K562 (cell line): Measurements from ENCODE around the gene SERPINB2. TPM values are rescaled to one million over a fixed set of nuclear protein-coding genes. Genes with fewer than 3 reads are reported as not detected.

ENCODE experiments used
- ATAC-seq: fragments of 200-7000 bp; cut with Tn5 transposase; 3 replicates; pipeline ENCODE4 v1.9.1; 2020; ENCODE audit warnings: moderate library complexity
- BruUV-seq: library from RNA; stranded (reverse); fragments of 400-500 nt; replicated peaks from 2 replicates; lab custom pipeline; 2021; lab: Mats Ljungman, UMichigan
- CTCF ChIA-PET: fragments of 300-600 bp; formaldehyde crosslinking; extraction: SDS; loops from one replicate; lab custom pipeline; 2021; ENCODE audit warnings: low intra/inter-chr PET ratio; lab: Yijun Ruan, JAX
- POLR2A ChIA-PET: fragments of 300-600, 350-650 bp; sonication (Branson Sonifier 250); formaldehyde crosslinking; extraction: SDS; loops from one replicate; lab custom pipeline; 2021; ENCODE audit warnings: antibody characterized with exemption, inconsistent platforms; lab: Yijun Ruan, JAX
- DNase-seq, 4 experiments: peaks; one replicate each; pipeline versions ENCODE4 v3.0.0 to v3.0.0-alpha.2; 2011 to 2018; ENCODE audit warnings: low spot score in 3 of 4, mixed read lengths in 3 of 4; ENCODE audit errors: extremely low read depth in 1 of 4
- FAIRE-seq: peaks from 2 replicates; lab custom pipeline; 2011; peaks lifted over from hg19 to GRCh38; lab: Jason Lieb, UNC
- H2AFZ ChIP-seq: 2 replicates; pipeline ENCODE4 v1.6.0; 2011; ENCODE audit warnings: low read depth, low read length, control low read depth, inconsistent platforms
- H3K27ac ChIP-seq: fragments of 200-600 bp; 3 replicates; pipeline ENCODE4 v1.8.0; 2011; ENCODE audit warnings: low read depth, mild to moderate bottlenecking, control low read depth, inconsistent platforms, low read length, moderate library complexity, mixed read lengths; ENCODE audit errors: extremely low read depth
- H3K27me3 ChIP-seq, 2 experiments: fragments of 300-600 bp in 1 of 2; 2 replicates in 1 of 2; 3 replicates in 1 of 2; pipeline versions ENCODE4 v1.6.0 to v1.8.0; 2011; ENCODE audit warnings: inconsistent platforms in 2 of 2, low read length in 2 of 2, mild to moderate bottlenecking in 1 of 2, mixed read lengths in 1 of 2, moderate library complexity in 1 of 2; ENCODE audit not compliant: control insufficient read depth in 2 of 2, insufficient read depth in 2 of 2
- H3K36me3 ChIP-seq: fragments of 300-600 bp; 3 replicates; pipeline ENCODE4 v1.8.0; 2011; ENCODE audit warnings: mild to moderate bottlenecking, low read length, inconsistent platforms; ENCODE audit not compliant: control insufficient read depth, insufficient read depth
- H3K4me1 ChIP-seq, 2 experiments: fragments of 200-600 bp in 1 of 2; replicated peaks in 1 of 2; 2 replicates in 1 of 2; 3 replicates in 1 of 2; pipeline versions ENCODE4 v1.5.1 to v1.8.0; 2011; ENCODE audit warnings: inconsistent platforms in 2 of 2, low read length in 2 of 2, mild to moderate bottlenecking in 1 of 2, mixed read lengths in 1 of 2, moderate library complexity in 1 of 2; ENCODE audit not compliant: control insufficient read depth in 2 of 2, insufficient read depth in 2 of 2
- H3K4me2 ChIP-seq: 2 replicates; pipeline ENCODE4 v1.6.1; 2011; ENCODE audit warnings: low read length, control low read depth, inconsistent platforms, mixed read lengths; ENCODE audit not compliant: insufficient read depth
- H3K4me3 ChIP-seq: fragments of 200-600 bp; sonication (generic), shearing (Covaris generic); 2 replicates; pipeline ENCODE4 v1.5.1; 2016; ENCODE audit warnings: control low read depth, inconsistent platforms
- H3K79me2 ChIP-seq: fragments of 200-600 bp; 3 replicates; pipeline ENCODE4 v1.8.0; 2011; ENCODE audit warnings: low read length, inconsistent platforms; ENCODE audit not compliant: control insufficient read depth, insufficient read depth
- H3K9ac ChIP-seq, 2 experiments: 2 replicates each; pipeline versions ENCODE4 v1.6.0 to v1.6.1; 2011; ENCODE audit warnings: low read depth in 2 of 2, low read length in 2 of 2, control low read depth in 1 of 2, inconsistent platforms in 1 of 2, mild to moderate bottlenecking in 1 of 2, mixed read lengths in 1 of 2; ENCODE audit not compliant: insufficient read depth in 1 of 2
- H3K9me1 ChIP-seq: one replicate; pipeline ENCODE4 v1.6.0; 2011; ENCODE audit warnings: inconsistent platforms, mild to moderate bottlenecking, low read length, moderate library complexity; ENCODE audit not compliant: control insufficient read depth, insufficient read depth
- H3K9me3 ChIP-seq: replicated peaks from 2 replicates; pipeline ENCODE4 v1.5.1; 2011; ENCODE audit warnings: low read depth, low read length, inconsistent platforms; ENCODE audit not compliant: control insufficient read depth, insufficient read depth
- H4K20me1 ChIP-seq: replicated peaks from 2 replicates; pipeline ENCODE4 v1.6.1; 2011; ENCODE audit warnings: low read length, inconsistent platforms, mixed read lengths; ENCODE audit not compliant: control insufficient read depth, insufficient read depth
- CAMTA2 ChIP-seq: fragments of 250-450 bp; sonication (Bioruptor Pico); conservative IDR thresholded peaks from 2 replicates; pipeline ENCODE4 v1.5.1; 2022
- CCAR2 ChIP-seq: fragments of 200-400 bp; formaldehyde crosslinking; IDR thresholded peaks from 2 replicates; pipeline ENCODE4 v1.6.1; 2017; ENCODE audit warnings: mild to moderate bottlenecking, low read depth, low read length
- GTF2A2 ChIP-seq: IDR thresholded peaks from 2 replicates; pipeline ENCODE4 v1.6.1; 2016; ENCODE audit warnings: mild to moderate bottlenecking, missing genetic modification characterization, missing compliant biosample characterization
- JUND ChIP-seq, 2 experiments: IDR thresholded peaks; 2 replicates in 1 of 2; 3 replicates in 1 of 2; pipeline ENCODE4 v1.6.1; 2011; ENCODE audit warnings: borderline replicate concordance in 2 of 2, low read depth in 2 of 2, low read length in 2 of 2, improper control_type of control experiment in 1 of 2, missing biosample characterization in 1 of 2, missing genetic modification characterization in 1 of 2, missing genetic modification reagents in 1 of 2
- NCOA1 ChIP-seq: fragments of 450-650 bp; IDR thresholded peaks from 2 replicates; pipeline ENCODE4 v1.6.1; 2016; ENCODE audit warnings: low read depth
- RHOXF2B ChIP-seq: fragments of 250-450 bp; sonication (Bioruptor Pico); conservative IDR thresholded peaks from 2 replicates; pipeline ENCODE4 v1.5.1; 2021
- ZNF778 ChIP-seq: fragments of 450-650 bp; formaldehyde crosslinking; IDR thresholded peaks from 2 replicates; pipeline ENCODE4 v1.4.0; 2020; ENCODE audit warnings: mild to moderate bottlenecking, moderate library complexity
- WGBS: fragments of 100-300 bp; shearing (Covaris generic); methylation state at CpG from one replicate; pipeline ENCODE4 v1.1.6; 2016; ENCODE audit warnings: low coverage, mixed read lengths; ENCODE audit not compliant: insufficient coverage; ENCODE audit errors: missing lambda C conversion rate; 5-methylcytosine and 5-hydroxymethylcytosine counted together
- in situ Hi-C: fragments of 300-500 bp; cut with MboI; formaldehyde crosslinking; loops from 4 replicates; pipeline ENCODE4 v1.15.0; 2018; ENCODE audit warnings: inconsistent platforms, mixed read lengths
- intact Hi-C: fragments of 100-400 bp; cut with micrococcal nuclease; formaldehyde crosslinking; loops from 2 replicates; pipeline ENCODE4 v1.14.2; 2022
- polyA plus RNA-seq, 8 experiments: library from polyadenylated mRNA; depleted of rRNA in 4 of 8; stranded (reverse) in 5 of 8; unstranded in 3 of 8; fragments of >200 nt; fragmentation: Nextera tagmentation in 2 of 8; fragmentation: Illumina TruSeq in 1 of 8; extraction: Ambion mirVana in 2 of 8; extraction: Trizol in 1 of 8; gene quantifications; 2 replicates each; pipeline versions ENCODE4 v1.2.1 to v1.2.3, GENCODE V29; 2011 to 2014; ENCODE audit warnings: inconsistent platforms in 1 of 8, missing spikeins in 1 of 8
- total RNA-seq, 7 experiments: library from RNA; depleted of rRNA in 6 of 7; stranded (reverse); fragments of >200 nt in 6 of 7; fragmentation: Illumina TruSeq in 2 of 7; extraction: Trizol in 2 of 7; gene quantifications; 2 replicates each; pipeline versions ENCODE4 v1.2.1 to v1.2.3, GENCODE V29; 2011 to 2021; ENCODE audit warnings: low replicate concordance in 1 of 7
- TF ChIP-seq, protein P1 (sequence below): sonication (generic); formaldehyde crosslinking; IDR thresholded peaks from 2 replicates; pipeline ENCODE4 v1.8.0; 2022; ENCODE audit warnings: mild to moderate bottlenecking, missing genetic modification reagents
- TF ChIP-seq, protein P2 (sequence below): fragments of 250-450 bp; sonication (Bioruptor Pico); IDR thresholded peaks from 2 replicates; pipeline ENCODE4 v1.4.0; 2020

Gene SERPINB2
- total and polyA plus RNA-seq, 9 of the 15 experiments (the other 6 are each of a cell fraction or from before 2014, with no cell fraction given) = 0.03 to 0.13 (median 0.09) TPM; not detected in 5

DNA sequence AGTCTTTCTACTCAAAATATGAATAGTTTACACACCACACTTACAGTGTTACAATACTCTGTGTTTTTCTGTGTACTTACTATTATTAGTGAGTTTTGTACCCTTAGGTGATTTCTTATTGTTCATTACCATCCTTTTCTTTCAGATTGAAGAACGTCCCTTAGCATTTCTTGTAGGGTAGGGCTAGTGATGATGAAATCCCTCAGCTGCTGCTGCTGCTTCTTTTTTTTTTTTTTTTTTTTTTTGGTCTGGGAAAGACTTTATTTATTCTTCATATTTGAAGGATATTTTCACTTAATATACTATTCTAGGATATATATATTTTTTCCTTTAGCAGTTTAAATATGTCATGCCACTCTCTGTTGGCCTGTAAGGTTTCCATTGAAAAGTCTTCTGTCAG, 29.0 kb upstream of the SERPINB2 start (continued):
- TF ChIP-seq JUND (IDR thresholded peaks at IDR 0.05; ENCODE audit: borderline replicate concordance, low read depth, low read length) (no peak), JUND (tag; IDR thresholded peaks at IDR 0.05; ENCODE audit: borderline replicate concordance, low read depth, low read length) (no peak)
- TF ChIP-seq, all 486 proteins: peak for 0

DNA sequence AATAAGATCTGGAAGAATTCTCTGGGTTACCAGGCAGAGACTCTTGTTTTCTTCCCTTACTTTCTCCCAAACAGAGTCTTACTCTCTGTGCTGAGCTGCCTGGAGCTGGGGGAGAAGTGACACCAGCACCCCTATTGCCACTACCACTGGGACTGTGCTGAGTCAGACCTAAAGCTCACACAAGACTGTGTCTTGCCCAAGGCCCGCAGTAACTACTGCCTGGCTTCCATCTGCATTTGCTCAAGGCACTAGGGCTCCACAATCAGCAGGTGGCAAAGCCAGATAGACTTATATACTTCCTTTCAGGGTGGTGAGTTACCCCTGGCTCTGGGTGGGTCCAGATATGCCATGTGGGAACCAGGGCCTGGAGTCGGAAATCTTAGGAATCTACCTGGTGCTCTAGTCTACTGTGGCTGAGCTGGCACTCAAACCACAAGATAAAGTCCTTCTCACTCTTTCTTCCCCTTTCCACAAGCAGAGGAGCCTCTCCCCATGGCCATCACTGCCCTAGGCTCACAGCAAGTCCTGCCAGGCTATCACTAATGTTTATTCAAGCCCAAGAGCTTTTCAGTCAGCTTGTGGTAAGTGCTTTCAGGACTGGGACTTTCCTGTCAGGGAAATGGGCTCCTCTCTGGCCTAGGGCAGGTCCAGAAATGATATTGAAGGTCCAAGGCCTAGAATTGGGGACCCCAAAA, 27.6 kb upstream of the SERPINB2 start:
- H4K20me1 ChIP-seq = no peaks in the 10 kb centered on the region
- H3K27me3 ChIP-seq = no peaks in the 10 kb centered on the region
- ATAC-seq (no peak), DNase-seq (no peak), FAIRE-seq (no peak)
- no peaks in the 10 kb centered on the region for H3K9me3 ChIP-seq
- no peak overlapping the region for H3K9ac ChIP-seq
- no peaks in the 10 kb centered on the region for H3K79me2 ChIP-seq
- H3K4me1 ChIP-seq = no peaks in the 10 kb centered on the region
- H3K4me3 ChIP-seq = no peak overlapping the region
- 0% methylated on average over 2 of the region's 2 CpGs for WGBS
- BruUV-seq = no TSS peak
- ChIA-PET CTCF (no interaction called here), POLR2A (no interaction called here)
- no peak overlapping the region for H2AFZ ChIP-seq
- in situ Hi-C loops (no loop called here), intact Hi-C loops (no loop called here)
- no peak overlapping the region for H3K4me2 ChIP-seq
- H3K36me3 ChIP-seq = no peaks in the 10 kb centered on the region
- no peaks in the 10 kb centered on the region for H3K9me1 ChIP-seq
- H3K27ac ChIP-seq = no peak overlapping the region
- no peak for TF ChIP-seq CAMTA2
- TF ChIP-seq NCOA1 = no peak
- no peak for TF ChIP-seq RHOXF2B (CRISPR knock-in tag)
- TF ChIP-seq, protein P1, sequence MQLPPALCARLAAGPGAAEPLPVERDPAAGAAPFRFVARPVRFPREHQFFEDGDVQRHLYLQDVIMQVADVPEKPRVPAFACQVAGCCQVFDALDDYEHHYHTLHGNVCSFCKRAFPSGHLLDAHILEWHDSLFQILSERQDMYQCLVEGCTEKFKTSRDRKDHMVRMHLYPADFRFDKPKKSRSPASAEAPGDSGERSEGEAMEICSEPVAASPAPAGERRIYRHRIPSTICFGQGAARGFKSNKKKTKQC = no peak
- TF ChIP-seq CCAR2 = no peak
- TF ChIP-seq, protein P2, sequence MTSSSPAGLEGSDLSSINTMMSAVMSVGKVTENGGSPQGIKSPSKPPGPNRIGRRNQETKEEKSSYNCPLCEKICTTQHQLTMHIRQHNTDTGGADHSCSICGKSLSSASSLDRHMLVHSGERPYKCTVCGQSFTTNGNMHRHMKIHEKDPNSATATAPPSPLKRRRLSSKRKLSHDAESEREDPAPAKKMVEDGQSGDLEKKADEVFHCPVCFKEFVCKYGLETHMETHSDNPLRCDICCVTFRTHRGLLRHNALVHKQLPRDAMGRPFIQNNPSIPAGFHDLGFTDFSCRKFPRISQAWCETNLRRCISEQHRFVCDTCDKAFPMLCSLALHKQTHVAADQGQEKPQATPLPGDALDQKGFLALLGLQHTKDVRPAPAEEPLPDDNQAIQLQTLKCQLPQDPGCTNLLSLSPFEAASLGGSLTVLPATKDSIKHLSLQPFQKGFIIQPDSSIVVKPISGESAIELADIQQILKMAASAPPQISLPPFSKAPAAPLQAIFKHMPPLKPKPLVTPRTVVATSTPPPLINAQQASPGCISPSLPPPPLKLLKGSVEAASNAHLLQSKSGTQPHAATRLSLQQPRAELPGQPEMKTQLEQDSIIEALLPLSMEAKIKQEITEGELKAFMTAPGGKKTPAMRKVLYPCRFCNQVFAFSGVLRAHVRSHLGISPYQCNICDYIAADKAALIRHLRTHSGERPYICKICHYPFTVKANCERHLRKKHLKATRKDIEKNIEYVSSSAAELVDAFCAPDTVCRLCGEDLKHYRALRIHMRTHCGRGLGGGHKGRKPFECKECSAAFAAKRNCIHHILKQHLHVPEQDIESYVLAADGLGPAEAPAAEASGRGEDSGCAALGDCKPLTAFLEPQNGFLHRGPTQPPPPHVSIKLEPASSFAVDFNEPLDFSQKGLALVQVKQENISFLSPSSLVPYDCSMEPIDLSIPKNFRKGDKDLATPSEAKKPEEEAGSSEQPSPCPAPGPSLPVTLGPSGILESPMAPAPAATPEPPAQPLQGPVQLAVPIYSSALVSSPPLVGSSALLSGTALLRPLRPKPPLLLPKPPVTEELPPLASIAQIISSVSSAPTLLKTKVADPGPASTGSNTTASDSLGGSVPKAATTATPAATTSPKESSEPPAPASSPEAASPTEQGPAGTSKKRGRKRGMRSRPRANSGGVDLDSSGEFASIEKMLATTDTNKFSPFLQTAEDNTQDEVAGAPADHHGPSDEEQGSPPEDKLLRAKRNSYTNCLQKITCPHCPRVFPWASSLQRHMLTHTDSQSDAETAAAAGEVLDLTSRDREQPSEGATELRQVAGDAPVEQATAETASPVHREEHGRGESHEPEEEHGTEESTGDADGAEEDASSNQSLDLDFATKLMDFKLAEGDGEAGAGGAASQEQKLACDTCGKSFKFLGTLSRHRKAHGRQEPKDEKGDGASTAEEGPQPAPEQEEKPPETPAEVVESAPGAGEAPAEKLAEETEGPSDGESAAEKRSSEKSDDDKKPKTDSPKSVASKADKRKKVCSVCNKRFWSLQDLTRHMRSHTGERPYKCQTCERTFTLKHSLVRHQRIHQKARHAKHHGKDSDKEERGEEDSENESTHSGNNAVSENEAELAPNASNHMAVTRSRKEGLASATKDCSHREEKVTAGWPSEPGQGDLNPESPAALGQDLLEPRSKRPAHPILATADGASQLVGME (CRISPR knock-in tag) = no peak
- TF ChIP-seq ZNF778 = no peak
- TF ChIP-seq GTF2A2 (tag) = no peak
